NCI-H187 treated with DMSO at 0.1 percent for 48 hours (cell line): ENCODE measurements around the gene APPL1.
"Not testable (repeated sequence)": the region's sequence is repeated elsewhere in the genome, so short reads cannot be mapped to it uniquely, and the experiment has no call there.

Experiments used
- DNase-seq: peaks from one replicate; lab custom pipeline; 2025; lab: John Stamatoyannopoulos, UW

APPL1 gene

GRCh38 chr3:57274845-57275244, 47.3 kb downstream of the APPL1 start:
- DNase-seq, result no peak

DNA sequence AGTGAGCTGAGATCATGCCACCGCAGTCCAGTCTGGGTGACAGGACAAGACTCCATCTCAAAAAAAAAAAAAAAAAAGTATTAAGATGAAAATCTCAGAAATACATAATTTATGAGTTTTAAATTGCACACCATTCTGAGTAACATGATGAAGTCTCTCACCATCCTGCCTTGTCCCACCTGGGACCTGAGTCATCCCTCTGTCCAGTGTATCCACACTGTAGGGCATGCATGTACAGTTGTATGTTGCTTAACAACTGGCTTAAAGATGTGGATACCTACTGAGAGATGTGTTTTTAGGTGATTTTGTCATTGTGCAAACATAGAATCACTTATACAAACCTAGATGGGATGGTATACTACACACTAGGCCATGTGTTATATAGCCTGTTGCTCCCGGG, 47.9 kb downstream of the APPL1 start:
- no peak for DNase-seq

DNA sequence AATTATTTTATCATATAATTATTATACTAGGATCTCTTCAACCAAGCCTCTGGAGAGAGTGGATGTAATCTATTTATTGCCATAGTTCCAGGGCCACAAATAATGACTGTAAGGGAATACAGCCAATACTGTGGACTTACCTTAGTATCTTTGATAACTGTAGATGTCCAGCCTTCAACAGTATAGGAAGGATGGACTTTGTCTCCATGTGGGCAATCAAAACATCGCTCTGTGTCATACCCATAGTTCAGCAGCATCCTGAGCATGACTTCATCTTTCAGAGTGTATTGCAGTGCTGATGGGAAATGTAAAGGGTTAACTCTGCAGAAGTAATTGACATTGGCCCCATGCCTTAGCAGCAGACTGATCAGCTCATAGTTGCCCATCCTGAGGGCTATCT, 50.7 kb downstream of the APPL1 start:
- DNase-seq, result no peak

DNA sequence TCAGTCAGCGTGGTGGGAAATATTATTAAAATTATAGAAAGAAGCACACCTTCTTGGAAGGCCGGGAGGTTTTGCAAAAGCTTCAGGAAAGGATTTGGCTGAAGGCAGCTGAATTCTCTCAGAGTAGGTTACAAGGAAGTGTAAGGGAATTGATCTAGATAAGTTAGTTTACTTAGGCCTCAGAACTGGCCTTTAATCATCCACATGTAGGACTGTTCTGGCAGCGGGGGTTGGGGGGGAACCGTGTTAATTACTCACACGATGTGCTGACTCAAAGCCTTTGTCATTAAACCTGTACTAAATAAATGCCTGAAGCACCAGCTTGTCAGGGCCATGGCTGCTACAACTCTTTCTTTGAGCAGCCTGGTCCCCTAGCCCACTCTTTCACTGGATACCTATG, 52.2 kb downstream of the APPL1 start:
- DNase-seq, result no peak

DNA sequence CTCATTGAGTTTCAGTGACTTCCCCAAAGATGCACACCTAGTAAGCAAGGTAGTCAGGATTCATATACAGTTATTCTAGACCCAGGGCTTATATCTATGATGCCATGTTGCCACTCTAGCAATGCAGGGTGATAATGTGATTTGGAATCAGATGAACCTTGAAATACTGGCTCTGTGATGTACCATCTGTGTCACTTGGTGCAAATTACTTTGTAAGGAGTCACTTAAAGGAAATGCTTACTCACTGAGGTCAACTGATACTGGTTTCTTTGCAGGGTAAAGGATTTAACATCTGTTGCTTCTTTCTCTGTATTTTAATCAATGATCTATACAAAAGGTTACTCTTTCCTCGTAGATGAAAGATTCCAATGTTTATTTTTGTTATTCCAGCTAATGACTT, 54.2 kb downstream of the APPL1 start:
- no peak for DNase-seq

GRCh38 chr3:57283334-57283733, 55.8 kb downstream of the APPL1 start:
- DNase-seq, result no peak

GRCh38 chr3:57287205-57287604, 59.7 kb downstream of the APPL1 start:
- no peak for DNase-seq

DNA sequence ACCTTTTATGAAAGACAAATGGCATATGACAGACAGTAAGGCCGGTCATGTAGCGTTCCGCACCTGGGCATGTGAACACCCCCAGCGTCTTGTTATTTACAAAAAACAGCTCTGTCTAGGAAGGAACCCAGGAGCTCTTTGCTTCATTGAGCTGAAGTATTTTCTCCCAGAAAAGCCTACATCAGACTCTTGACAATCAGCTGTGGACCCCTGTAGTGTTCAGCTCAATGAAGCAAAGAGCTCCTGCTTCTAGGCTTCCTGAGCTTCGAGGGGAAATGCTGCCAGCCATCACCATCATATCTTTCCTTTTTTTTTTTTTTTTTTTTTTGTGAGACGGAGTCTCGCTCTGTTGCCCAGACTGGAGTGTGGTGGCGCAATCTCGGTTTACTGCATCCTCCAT, 60.9 kb downstream of the APPL1 start:
- no peak for DNase-seq

- DNase-seq, result no peak
Measured at GRCh38 chr3:57292159-57292896, 64.8 kb downstream of the APPL1 start, which contains the start of gene ASB14. ASB14 (minus strand) TSS chr3:57292685; CDS start chr3:57292033, 652 bp downstream.

- no peak for DNase-seq
Measured at GRCh38 chr3:57292897-57293526, 65.5 kb downstream of the APPL1 start.

- no peak for DNase-seq
Measured at GRCh38 chr3:57298041-57298440, 70.5 kb downstream of the APPL1 start.

DNA sequence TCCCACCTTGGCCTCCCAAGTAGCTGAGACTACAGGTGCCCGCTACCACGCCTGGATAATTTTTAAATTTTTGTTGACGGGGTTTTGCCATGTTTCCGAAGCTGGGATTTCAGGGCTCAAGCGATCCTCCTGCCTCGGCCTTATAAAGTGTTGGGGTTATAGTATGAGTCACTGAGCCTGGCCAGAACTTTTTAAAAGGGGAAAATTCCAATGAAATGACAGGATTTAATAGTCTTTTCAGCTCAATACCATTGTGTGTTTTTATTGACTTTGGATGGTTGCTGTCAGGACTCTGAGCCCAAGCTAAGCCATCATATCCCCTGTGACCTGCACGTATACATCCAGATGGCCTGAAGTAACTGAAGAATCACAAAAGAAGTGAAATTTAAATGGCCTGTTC, 76.0 kb downstream of the APPL1 start:
- not testable (repeated sequence) for DNase-seq

DNA sequence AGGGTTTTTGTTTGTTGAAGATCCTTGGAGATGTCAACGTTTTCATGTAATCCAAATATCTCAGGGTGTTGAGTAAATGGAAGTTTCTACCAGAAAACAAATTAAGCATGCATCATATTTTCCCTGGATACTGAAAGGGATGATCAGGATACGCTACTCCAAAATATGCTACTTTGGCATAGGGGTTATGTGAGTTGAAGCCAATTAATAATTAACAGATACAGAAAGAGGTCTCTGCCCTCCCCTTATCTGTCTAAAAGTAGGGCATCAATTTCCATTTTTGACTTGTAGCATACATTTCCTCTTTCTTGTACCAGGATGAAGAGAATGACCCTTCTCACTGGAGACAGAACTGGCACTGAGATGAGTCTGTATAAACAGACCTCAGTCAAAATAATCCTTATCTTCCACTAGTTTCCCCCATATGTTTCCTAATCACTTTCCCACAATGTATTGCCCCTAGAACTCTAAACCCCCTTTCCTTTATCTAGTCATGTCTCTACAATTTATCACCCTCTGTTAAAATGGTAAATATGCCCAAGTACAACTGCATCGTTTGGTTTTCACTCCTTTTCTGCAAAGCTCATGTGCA, 82.3 kb downstream of the APPL1 start:
- no peak for DNase-seq

GRCh38 chr3:57314204-57314603, 86.7 kb downstream of the APPL1 start:
- no peak for DNase-seq
